Measurements from ENCODE around the gene LPCAT4.

GRCh38 chr15:34331809-34332208 is 35.2 kb downstream of the LPCAT4 start:
- TF ChIP-seq CTCF (IDR thresholded peaks at IDR 0.05) (no peak), POLR2A (IDR thresholded peaks at IDR 0.05) (no peak)

All from ovary (tissue), 3 donors.